LNCaP clone FGC (cell line): ENCODE measurements around the gene GPSM1.

Experiments
- DNase-seq: peaks from one replicate; pipeline ENCODE4 v3.0.0-alpha.2; 2011; ENCODE audit warnings: low read depth
- H3K4me3 ChIP-seq: 2 replicates; pipeline ENCODE4 v1.5.1; 2011; ENCODE audit warnings: mild to moderate bottlenecking, low read depth, low read length, control low read depth
- TF ChIP-seq, protein P1 (sequence below): IDR thresholded peaks from 2 replicates; pipeline ENCODE4 v1.5.1; 2012; ENCODE audit warnings: mild to moderate bottlenecking; ENCODE audit not compliant: control insufficient read depth, insufficient read depth; ENCODE audit errors: extremely low read depth

The GPSM1 gene

DNA sequence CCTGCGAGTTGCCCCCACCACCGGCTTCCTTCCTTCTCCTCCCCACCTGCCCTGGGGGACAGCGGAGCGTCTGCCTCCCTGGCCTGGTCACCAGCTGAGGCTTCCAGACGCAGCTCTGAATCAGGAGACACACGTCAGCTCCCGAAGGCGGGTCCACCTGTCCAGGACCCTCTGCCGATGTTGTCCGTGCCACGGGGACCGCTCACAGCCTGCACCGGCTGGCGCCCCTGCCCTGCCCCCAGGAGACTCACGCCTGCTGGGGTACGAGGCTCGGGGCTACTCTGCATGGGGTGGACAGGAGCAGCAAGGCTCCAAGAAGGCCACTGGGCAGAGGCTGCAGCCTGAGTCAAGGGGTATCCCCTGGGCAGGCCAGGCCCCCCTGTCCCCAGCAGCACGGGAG is 21.5 kb upstream of the GPSM1 start:
- TF ChIP-seq, protein P1, sequence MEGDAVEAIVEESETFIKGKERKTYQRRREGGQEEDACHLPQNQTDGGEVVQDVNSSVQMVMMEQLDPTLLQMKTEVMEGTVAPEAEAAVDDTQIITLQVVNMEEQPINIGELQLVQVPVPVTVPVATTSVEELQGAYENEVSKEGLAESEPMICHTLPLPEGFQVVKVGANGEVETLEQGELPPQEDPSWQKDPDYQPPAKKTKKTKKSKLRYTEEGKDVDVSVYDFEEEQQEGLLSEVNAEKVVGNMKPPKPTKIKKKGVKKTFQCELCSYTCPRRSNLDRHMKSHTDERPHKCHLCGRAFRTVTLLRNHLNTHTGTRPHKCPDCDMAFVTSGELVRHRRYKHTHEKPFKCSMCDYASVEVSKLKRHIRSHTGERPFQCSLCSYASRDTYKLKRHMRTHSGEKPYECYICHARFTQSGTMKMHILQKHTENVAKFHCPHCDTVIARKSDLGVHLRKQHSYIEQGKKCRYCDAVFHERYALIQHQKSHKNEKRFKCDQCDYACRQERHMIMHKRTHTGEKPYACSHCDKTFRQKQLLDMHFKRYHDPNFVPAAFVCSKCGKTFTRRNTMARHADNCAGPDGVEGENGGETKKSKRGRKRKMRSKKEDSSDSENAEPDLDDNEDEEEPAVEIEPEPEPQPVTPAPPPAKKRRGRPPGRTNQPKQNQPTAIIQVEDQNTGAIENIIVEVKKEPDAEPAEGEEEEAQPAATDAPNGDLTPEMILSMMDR = no peak
- no peak for DNase-seq
- no peak overlapping the region for H3K4me3 ChIP-seq

GRCh38 chr9:136306211-136307208 is 20.8 kb upstream of the GPSM1 start:
- DNase-seq = no peak

GRCh38 chr9:136307215-136307750 is 20.1 kb upstream of the GPSM1 start:
- TF ChIP-seq, protein P1 = no peak
- DNase-seq = no peak
- no peak overlapping the region for H3K4me3 ChIP-seq

More at GRCh38 chr9:136306211-136307208, 20.8 kb upstream of the GPSM1 start:
- TF ChIP-seq, protein P1 = no peak
- H3K4me3 ChIP-seq = no peak overlapping the region

DNA sequence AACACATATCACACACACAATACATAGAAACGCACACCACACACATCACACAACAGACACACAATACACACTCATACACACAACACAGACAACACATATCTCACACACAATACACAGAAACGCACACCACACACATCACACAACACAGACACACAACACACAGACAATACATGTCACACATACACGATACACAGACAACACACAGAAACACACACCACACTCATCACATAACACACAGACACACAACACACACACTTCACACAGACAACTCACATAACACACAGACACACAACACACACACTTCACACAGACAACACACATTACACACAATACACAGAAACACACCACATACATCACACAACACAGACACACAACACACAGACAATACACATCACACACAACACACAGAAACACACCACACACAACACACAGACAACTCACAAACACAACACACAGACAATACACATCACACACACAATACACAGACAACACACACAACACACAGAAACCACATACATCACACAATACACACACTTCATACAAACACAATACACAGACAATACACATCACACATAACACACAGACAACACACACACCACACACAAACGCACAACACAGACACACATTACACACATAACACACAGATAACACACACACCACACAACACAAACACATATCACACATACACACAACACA is 19.2 kb upstream of the GPSM1 start:
- no peak for DNase-seq
- H3K4me3 ChIP-seq = no peak overlapping the region
- TF ChIP-seq, protein P1 = no peak

DNA sequence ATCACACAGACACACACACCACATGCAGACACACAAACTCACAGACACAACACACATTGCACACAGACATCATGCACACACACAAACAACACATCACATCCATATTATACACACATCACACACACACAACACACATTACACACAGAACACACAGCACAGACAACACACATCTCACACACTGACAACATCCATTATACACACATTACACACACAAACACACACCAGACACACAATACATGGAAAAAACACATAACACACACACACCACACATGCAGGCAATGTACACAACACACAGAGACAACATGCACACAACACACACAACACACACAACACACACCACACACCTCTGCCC is 18.7 kb upstream of the GPSM1 start:
- TF ChIP-seq, protein P1 = no peak
- H3K4me3 ChIP-seq = no peak overlapping the region
- DNase-seq = no peak

- DNase-seq = no peak
- TF ChIP-seq, protein P1 = no peak
- H3K4me3 ChIP-seq = no peak overlapping the region
Observed at GRCh38 chr9:136309101-136309801, 18.1 kb upstream of the GPSM1 start.
